ENCODE measurements around the gene ARRDC1.

Gene ARRDC1

GRCh38 chr9:137640862-137641261 lies 35.4 kb downstream of the ARRDC1 start:
- no peak for DNase-seq (ENCODE audit: low read depth)

DNA sequence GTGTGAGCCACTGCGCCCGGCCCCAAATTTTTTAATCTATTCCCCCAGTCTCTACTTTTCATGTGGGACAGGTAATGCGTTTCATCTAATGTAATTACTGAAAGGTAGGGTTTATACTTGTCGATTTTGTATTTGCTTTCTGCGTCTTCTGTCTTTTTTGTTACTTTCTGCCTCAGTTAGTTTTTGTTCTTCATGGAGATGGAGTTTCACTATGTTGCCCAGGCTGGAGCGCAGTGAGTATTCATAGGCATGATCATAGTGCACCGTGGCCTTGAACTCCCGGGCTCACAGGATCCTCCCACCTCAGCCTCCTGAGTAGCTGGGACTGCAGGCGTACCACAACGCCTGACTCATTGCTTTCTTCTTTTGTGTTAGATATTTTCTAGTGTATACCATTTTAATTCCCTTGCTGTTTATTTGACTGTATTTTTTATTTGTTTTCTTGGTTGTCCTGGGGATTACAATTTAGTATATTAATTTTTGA lies 36.7 kb downstream of the ARRDC1 start:
- no peak for DNase-seq (ENCODE audit: low read depth)

- no peak for DNase-seq (ENCODE audit: low read depth)
Measured at GRCh38 chr9:137642892-137643291, 37.4 kb downstream of the ARRDC1 start.

GRCh38 chr9:137643921-137644320 lies 38.4 kb downstream of the ARRDC1 start:
- no peak for DNase-seq (ENCODE audit: low read depth)

GRCh38 chr9:137645211-137645610 lies 39.7 kb downstream of the ARRDC1 start:
- no peak for DNase-seq (ENCODE audit: low read depth)

- no peak for DNase-seq (ENCODE audit: low read depth)
Measured at GRCh38 chr9:137646341-137646740, 40.9 kb downstream of the ARRDC1 start.

DNA sequence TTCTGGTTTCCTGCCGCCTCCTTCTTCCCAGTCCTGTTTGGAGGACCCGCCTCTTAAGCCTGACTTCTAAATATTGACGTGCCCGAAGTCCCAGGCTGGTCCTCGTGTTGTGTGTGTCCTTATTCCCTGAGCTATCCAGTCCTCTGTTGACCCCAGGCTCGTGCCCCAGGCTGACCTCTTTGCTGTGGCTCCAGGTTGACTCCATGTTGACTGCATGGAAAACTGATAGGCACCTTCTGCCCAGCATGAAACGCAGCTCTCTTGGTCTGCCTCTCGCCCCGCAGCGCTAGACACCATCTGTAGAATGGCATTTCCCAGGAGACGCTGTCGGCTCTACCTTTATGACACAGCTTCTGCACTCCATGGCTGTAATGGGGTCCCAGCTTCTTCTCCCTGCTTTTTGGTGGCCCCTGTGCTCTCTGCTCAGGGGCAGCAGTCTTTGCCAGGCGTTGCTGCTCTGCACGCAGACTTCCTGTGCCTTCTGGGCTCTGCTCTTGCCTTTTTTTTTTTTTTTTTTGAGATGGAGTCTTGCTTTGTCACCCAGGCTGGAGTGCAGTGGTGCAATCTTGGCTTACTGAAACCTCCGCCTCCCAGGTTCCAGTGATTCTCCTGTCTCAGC lies 41.7 kb downstream of the ARRDC1 start:
- no peak for DNase-seq (ENCODE audit: low read depth)

DNA sequence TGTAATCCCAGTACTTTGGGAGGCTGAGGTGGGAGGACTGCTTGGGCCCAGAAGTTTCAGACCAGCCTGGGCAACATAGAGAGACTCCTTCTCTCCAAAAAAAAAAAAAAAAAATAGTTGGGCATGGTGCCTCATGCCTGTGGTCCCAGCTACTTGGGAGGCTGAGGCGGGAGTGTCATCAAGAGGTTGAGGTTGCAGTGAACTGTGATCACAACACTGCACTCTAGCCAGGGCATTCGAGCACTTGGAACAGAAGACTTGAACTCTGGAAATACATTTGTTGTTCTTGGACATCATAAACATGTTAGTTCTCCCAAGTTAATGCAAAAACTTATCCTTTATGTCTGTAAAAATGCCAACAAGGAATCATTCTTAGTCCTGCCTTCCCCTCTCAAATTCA lies 42.9 kb downstream of the ARRDC1 start:
- no peak for DNase-seq (ENCODE audit: low read depth)

- DNase-seq (ENCODE audit: low read depth) = no peak
Measured at GRCh38 chr9:137649553-137649952, 44.1 kb downstream of the ARRDC1 start.

GRCh38 chr9:137650259-137650658 lies 44.8 kb downstream of the ARRDC1 start:
- no peak for DNase-seq (ENCODE audit: low read depth)

DNA sequence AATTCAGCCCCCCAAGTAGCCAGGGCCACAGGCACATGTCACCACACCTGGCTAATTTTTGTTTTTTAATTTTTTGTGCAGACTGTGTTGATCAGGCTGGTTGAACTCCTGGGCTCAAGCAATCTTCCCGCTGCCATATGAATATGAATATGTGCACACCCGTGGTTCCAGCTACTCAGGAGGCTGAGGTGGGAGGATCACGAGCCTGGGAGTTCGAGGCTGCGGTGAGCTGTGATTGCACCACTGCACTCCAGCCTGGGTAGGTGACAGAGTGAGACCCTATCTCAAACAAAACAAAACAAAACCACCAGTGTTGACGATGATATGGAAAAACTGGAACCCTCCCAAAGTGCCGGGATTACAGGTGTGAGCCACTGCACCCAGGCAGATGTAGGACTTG lies 45.3 kb downstream of the ARRDC1 start:
- DNase-seq (ENCODE audit: low read depth) = no peak

DNA sequence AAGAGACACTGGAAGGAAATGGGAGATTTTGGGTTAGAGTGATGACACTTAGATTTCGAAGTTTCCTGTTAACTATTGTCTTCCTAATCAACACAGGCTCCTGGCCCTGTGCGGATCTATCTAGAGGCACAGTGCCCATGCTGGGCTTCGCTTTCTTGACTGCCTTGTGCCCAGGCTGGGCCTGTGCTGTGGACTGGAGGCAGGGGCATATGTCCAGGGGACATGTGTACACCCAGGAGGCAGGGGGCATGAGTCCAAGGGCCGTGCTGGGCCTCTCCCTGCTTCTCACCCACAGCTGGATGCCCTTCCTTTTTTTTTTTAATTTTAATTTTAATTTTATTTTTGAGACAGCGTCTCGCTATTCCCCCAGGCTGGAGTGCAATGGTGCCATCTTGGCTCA lies 50.9 kb downstream of the ARRDC1 start:
- no peak for DNase-seq (ENCODE audit: low read depth)

DNA sequence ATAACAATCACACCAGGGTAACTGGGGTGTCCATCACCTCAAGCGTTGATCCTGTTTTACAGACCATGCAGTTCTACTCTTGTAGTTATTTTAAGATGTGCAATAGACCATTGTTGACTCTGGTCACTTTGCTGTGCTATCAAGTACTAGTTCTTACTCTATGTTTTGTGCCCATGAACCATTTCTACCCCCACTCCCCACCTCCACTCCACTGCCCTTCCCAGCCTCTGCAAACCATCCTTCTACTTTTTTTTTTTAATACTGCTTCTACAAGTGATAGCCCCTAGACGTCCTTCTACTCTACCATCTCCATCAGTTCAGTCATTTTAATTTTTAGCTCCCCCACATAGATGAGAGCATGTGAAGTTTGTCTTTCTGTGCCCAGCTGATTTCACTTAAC lies 52.1 kb downstream of the ARRDC1 start:
- DNase-seq (ENCODE audit: low read depth) = no peak

GRCh38 chr9:137658781-137659180 lies 53.3 kb downstream of the ARRDC1 start:
- no peak for DNase-seq (ENCODE audit: low read depth)

DNA sequence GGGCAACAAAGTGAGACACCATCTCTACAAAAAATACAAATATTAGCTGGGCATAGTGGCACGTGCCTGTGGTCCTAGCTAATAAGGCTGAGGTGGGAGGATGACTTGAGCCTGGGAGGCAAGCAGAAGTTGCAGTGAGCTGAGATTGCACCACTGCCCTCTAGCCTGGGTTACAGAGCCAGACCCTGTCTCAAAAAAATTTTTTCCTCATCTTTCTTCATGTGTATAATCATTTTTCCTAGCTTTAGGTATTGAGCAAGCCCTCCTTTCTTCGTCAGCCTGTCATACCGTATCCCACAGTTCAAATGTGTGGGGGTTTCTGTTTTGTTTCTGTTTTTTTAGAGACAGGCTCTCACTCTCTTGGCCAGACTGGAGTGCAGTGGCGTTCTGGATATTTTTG lies 54.7 kb downstream of the ARRDC1 start:
- DNase-seq (ENCODE audit: low read depth) = no peak

DNA sequence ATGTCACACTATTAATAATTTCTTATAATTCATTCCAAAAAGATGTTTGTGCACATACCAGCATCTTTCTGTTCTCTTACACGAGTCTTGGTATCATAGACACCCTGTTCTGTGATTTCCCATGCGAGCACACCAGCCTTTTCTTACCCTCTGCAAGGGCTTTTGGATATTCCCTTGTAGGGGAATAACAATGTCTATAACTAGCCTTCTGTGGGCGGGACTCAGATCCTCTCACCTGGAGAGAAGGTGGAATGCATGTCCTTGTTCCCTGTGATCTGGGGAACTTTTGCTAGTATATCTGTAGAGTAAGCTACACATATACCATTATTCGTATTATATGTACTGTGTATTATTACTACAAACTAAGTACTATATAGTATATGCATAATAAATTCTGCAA lies 58.1 kb downstream of the ARRDC1 start:
- no peak for DNase-seq (ENCODE audit: low read depth)

DNA sequence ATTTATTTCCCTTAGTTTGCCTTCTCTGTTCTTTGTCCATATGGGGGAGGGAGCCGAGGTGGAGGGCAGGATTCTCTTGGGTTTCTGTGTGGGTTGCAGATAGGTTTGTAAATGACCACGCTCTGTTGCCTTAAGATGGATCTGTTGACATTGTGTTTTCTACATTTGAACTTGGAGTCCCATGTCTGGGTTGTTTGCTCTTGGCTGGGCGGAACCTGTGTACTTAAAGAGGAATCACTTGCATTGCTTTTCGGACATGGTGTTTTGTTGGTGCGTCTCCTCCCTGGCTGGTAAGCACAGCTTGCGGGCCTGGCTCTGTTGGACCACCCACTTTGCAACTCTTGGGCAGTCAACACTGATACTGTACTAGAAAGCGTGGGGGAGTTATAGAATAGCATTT lies 59.2 kb downstream of the ARRDC1 start:
- no peak for DNase-seq (ENCODE audit: low read depth)

All from non-pigmented ciliary epithelial cell (primary cell).